Measurements from ENCODE around the gene ARL3.
A peak's percentile ranks its signal among the peaks of the same experiment; 100 is the strongest.

Gene ARL3

DNA sequence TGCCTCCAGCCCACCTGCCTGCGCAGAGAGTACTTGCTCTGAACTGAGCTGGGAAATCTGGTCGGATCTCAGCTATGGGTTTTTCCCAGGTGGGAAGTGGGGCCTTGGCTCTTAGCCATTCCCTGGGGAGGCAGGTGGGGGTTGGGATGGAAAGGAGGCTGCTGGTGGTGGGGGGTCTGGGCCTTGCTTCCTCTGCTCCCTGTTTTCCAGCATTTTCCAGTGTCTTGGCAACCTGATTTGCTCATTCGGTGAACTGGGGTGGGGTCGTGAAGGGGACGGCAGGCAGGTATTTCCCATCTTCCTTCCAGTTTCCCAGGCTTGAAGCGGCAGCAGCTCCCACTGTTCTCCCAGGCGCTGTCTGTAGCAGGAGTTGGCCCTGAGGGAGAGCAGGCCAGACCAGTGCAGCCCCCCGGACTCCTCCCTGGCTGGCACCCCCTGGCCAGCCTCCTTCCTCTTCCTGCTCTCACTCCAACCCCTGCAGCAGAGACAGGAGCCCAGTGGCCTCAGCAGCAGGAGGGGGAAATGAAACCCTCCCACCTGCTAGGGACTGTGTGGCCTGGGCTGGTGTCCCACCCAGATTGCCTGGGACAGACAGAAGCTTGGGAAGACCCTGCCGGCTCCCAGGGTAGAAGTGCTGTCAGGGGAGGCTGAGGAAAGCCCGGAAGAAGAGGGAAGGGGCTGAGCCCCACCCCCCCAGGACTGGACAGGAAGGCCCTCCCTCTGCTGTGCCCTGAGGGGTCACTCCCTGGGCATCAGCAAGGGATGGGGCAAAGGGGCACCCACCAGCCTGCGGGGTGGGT is 63.3 kb downstream of the ARL3 start:
- DNase-seq, result peak in 1 of 2 donors; percentile 61

DNA sequence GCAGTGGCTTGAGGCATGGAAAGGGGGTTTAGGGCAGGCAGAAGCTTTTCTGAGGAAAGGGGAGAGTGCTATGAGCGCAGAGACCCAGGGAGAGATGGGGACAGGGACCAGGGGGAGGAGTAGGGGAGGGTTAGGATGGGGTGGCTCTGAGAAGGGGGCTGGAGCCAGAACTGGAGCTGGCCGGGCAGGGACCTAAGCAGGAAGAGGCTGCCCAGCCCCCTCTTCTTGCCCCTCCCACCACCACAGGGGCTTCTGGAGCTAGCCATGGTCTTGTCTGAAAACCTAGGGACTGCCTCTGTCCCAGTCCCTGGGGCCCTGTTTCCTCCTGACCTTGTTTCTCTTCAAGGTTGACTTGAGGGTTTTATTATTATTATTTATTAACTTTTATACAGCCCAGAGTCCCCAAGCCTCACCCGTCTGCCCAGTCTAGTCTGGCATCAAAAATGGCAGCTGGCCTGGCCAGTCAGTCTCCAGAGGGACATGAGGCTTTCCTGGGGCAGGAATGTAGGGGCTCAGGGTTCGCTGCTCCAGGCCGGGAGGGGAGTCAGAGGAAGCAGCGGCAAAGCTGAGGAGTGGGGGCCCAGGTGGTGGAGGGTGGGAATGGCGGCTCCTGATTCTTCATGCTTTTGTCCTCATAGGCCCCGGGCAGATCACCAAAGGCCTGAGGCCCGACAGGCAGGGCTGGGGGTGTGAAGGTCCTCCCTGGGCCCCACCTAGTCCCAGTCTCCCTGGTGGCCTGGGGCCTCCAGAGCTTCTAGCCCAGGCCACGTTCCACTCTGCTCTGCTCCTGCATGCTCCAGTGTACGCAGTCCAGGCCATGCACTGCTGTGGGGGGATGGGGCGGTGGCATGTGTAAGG is 64.2 kb downstream of the ARL3 start:
- DNase-seq, result no peak

DNA sequence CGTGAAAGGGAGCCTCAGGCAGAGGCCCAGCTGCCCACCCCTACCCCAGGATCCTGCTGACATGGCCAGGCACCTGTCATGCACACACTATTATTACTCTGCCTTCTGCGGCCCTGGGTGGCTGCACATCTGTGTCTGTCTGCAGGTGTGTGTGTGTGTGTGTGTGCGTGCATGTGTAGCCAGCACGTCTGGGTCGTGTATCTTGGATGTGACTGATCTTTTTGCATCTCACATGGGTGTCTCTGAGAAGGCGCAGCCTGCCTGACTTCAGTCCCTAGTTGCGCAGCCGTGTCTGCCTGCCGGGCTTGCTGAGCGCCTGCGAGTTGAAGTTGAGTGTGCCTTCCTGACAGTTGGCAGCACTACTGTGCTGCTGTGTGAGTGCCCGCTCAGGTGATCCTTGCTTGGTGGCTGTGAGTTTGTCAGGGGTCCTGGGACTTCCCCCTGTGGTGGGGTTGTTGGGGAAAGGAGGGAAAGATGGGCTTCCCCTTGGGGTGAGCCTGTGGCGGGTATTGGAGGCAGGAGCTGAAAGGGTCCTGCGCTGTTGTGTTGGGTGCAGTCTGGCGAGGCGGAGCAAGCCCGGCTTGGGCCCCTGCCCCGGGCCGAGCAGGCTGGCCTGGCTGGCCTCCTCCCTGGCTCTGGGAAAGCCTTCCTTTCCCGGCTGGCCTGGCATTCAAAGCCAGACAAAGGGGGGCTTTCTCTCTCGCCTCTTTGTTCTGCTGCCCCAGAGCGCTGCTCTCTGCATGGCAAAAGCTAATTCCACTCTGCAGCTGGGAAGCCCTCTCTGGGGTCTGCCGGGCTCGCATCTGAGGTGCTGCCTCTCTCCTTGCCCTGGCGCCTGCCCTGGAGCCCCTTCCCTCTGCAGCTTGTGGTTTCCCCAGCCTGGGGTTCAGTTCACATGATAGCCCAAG is 65.1 kb downstream of the ARL3 start:
- DNase-seq, result no peak

DNA sequence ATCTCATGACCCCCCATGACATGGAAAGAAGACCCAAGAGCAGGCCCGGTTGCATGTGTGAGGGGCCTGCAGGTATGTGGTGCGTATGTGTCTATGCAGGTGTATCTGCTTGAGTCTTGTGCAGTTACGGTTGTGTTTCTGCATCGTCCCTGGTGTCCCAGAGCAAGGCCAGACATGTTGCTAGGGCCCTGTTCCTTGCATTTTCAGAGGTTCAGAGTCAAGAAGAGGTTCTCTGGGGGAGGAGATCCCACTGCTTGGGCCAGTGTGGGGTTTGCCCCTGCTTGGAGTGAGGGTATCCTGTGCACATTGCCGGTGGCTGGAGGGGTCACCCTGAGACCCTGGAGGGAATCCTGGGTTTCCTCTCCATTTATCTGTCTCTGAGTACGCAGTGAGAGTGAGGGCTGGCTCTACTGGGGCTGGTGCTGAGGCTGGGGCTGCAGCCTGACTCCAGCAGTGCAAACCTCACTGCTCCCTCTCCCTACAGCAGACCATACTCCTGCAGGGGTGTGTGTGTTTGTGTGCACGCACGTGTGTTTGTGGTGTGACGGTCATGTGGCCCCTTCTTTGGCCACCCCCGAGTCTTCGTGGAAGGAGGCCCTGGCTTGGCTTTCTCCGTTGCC is 65.8 kb downstream of the ARL3 start:
- no peak for DNase-seq

DNA sequence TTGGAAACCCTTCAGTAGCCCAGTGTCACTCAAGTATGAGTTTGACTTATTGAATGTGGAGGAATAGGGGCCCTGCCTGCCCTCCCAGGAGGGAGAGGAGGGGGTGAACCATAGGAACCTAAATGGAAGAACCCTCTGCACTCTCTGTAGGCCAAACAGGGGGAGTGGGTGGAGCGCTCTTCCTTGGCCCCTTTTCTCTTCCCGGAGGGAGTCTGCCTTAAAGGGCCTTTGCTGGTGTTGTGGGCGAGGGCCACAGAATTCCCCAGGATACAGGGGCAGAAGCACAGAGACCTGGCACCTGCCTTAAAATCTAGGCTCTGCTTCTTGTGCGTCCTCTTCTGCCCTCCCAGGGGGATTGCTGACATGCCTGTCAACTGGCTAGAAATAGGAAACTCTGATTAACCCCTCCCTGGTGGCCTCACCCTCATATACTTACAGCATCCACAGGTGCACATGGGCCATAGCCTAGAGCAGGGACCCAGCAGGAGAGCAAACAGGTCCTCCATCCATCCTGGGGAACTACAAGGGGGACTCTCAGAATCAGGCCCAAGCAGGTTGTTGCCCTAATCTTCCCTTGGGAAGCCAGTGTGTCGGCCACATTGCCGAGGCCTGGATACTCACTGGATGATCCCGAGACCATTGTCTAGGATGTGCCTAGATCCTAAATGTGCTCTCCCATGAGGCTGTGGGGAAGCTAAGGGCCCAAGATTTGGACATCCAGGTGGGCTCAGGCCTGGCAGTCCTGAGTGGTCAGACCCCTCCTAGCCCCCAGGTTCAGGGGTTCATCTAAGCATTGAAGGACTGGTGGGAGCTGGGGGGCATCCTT is 66.5 kb downstream of the ARL3 start:
- DNase-seq, result no peak

DNA sequence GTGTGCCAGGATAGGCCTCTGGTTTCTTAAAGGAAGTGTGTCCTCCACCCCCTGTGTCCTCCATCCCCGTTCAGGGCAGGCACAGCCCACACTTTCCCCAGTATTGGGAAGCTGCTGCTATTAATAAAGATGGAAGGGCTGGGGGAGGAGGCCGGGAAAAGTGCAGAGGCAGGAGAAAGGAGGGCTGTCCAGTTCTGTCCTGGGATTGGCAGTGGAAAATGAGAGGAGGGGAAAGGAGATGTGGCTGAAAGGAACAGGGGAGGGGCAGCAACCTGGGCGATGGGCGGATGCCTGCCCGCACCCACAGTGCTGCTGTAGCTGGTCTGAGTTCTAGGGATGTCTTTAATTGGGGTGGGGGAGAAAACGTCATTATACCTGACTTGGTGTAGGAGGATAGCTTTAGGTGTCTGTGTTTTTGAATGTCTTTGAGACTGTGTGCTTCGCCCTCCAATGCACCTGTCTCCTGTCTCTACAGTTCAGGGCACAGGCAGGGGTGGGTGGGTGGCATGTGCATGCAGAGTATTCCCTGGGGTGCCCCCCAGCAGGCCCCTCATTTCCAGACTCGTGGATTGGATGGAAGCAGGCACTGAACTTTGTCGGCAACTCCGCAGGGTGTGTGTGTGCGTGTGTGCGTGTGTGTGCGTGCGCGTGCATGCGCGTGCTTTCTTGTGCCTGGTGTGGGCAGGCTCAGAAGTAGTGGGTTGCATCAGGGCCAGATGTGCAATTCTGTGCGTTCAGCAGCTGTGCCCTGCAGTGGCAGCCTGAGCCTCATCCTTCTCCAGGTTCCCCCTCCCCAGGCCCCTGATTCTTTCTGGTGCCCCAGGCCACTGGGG is 67.4 kb downstream of the ARL3 start:
- DNase-seq, result peak; percentile 48 to 50

DNA sequence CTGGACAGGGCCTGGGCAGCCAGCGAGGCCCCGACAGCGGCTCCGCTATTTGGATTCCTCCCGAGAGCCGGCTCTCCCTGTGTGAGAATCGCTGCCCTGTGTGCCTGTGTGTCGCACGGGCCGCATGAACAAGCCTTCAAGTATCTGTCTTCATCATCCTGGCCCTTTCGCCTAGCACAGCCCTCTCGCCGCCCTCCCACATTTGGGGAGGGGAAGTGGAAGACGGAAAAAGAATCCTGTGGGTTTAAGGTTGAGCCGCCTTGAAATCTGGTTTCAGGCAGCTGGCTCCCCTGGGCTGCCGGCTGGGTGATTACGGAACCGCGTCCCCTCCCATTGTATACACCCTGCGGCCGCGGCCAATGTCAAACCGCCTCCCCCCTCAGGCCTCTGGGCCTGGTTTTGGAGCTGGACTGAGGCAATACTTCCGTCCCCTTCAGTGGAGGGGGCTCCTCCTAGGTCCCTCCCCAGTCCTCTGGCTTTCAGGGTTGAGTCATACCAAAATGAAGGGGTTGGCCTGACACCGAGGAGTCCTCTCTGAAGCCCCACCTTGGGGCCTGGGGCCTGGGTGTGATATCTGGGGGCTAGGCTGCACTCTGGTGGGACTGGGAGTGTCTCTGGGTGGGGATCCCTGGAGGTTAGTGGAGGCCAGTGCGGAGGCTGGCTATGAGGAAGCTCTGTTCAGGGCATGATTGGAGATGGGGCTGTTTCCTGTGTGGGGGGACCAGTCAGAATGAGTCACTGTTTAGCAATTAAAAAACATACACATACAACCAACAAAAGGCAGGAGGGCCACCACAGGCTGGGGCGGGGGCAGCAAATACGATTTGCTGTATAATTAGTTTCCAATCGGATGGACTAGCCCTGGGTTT is 68.2 kb downstream of the ARL3 start:
- peak; percentile 91 to 98 for DNase-seq

DNA sequence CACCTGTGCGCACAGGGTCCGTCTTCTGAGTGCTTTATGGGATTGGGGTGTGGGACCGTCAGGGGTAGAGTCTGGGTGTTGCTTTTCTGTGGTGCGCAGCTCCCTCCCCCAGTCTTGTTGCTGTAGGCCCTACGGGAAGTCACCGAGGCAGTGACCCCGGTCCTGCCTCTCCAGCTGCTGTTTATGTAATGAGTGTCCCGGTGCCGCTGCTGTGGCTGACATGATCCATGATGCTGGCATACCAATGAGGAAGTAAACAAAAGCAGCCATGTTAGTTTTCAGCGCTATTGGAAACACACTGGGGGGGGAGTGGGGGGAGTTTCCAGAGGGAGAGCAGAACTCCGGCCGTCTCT is 68.8 kb downstream of the ARL3 start:
- DNase-seq, result peak; percentile 84 to 87

DNA sequence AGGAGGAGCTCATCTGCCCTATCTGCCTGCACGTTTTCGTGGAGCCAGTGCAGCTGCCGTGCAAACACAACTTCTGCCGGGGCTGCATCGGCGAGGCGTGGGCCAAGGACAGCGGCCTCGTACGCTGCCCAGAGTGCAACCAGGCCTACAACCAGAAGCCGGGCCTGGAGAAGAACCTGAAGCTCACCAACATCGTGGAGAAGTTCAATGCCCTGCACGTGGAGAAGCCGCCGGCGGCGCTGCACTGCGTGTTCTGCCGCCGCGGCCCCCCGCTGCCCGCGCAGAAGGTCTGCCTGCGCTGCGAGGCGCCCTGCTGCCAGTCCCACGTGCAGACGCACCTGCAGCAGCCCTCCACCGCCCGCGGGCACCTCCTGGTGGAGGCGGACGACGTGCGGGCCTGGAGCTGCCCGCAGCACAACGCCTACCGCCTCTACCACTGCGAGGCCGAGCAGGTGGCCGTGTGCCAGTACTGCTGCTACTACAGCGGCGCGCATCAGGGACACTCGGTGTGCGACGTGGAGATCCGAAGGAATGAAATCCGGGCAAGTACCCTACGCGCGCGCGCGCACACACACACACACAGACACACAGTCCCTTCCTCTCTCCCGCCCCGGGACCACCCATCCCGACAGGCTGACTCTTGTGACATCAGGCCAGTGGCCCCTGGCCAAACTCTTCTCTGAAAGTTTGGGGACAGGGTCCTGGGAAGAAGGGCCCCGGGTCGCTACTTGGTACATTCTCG is 69.4 kb downstream of the ARL3 start:
- peak in 1 of 2 donors; percentile 44 for DNase-seq

DNA sequence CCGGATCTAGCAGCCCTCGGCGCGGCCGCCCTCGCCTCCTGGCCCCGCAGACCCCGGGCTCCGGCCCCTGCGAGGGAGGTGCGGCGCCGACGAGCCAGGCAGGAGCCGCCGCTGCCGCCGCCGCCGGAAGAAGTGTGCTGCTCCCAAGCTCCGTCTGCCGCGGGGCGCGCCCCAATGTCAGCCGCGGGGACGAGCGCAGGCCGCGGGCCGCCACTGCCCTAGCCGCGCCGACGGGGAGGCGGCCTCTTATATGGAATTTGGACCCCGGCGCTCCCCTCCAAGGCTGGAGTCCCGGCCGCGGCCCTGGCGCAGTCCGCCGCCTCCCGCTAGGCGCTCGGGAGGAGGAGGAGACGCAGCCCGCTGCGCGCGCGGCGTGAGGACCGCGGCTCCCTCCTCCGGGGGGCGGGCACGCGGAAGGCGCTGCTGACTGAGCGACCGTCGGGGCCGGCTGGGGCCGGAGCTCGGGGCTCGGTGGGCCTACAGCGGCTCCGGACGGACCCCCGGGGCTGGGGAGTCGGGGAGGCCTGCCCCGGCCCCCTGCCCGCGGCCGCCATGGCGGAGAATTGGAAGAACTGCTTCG is 70.0 kb downstream of the ARL3 start, which contains the start of gene TRIM8:
Gene TRIM8, plus strand, starts transcription at position 414 of the 580 bp plus-strand sequence. Its CDS starts 139 bp downstream, at position 553.
- DNase-seq, result peak in 1 of 2 donors; percentile 31

DNA sequence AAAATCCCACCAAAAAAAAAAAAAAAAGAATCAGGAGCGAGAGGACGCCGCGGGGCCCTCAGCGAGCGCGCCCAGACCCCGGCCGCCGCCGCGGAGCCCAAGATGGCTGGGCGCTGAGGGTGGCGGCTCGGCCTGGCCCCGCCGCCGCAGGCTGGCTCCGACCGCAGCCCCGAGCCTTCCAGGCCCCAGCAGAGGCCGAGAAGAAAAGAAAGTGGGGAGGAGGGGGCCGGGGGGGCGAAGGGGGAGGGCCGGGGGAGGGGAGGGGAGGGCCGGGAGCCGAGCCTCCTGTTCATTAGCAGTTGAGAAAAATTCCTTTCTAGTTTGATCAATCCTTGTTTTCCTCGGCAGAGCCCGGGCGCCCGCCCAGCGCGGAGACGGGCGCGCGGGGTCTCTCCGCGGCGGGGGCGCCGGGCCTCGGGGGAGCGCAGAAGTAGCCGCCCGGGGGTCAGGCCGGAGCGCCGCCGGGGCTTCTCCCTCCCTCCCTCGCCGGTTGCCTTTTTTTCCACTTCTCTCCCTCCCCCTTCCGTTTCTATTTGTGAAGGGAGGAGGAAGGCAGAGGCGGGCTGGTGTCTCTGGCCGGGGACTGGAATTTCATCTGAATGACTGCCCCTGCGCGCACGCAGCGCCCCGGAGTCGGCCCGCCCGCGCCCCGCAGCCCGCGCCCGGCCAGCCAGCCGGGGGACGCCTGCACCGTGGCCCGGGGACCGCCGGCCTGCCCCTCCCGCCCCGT is 70.7 kb downstream of the ARL3 start:
- DNase-seq, result peak; percentile 78 to 84

DNA sequence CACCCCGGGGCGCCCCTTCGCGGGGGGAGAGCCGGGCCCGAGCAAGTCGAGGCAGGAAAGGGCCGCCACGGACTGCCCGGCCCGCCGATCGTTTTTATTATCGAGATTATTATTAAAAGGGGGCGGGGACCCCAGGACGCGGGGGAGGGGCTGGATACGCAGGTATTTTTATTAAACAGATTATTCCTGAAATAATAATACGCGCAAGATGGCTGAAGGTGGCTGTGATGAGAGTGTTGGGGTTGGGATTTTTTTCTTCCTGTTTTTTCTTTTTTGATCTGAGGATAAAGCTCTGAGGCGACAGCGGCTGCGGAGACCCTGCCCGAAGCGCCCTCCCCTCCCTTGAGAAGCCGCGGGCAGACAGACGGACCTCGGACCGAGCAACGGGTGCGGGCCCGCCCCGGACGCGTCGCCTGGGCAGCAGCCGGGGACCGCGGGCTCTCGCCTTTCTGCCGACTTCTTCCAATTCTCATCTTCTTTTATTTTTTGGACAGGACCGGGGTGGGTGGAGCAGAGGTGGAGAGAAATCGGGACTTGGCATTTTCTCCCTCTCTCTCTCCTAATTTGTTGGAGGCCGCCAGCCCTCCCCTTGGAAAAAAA is 71.4 kb downstream of the ARL3 start:
- DNase-seq, result peak in 1 of 2 donors; percentile 40

DNA sequence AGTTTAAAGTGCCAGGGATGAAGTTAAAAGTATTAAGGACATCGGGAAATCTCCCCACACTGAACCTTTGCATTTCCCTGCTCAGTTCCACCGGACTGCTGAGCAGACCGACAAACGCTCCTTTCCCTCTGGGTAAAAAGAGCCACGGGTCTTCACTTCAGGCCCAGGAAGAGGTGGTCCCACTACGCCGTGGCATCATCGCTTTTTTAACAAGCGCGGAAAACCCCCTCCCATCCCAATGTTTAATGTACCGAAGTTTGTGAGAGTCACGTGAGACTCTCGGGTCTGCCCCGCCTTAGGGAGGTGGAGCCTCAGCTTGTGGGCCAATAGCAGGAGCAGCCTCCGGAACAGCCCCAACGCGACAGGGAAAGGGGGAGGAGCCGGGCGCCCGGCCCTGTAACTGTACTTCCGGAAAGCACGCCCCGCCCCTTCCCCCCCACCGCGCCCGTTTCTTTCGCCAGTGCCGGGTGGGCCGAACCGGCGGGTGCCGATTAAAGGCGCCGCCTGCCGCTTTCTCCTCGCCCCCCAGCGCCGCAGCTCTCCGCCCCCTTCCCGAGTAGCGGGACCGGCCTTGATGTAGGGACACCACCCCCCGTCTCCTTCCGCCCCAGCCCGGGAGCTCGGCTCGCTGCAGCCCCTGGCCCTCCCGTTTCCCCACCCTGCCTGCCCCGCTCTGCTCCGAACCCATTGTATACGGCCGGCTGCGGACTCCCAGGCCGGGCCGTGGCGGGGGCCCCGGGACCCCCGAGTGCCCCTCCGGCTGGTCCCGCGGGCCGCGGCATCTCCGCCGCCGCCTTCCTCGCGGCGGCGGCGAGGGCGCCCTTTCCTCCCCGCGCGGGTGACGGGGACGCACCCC is 72.1 kb downstream of the ARL3 start:
- peak; percentile 95 to 97 for DNase-seq

DNA sequence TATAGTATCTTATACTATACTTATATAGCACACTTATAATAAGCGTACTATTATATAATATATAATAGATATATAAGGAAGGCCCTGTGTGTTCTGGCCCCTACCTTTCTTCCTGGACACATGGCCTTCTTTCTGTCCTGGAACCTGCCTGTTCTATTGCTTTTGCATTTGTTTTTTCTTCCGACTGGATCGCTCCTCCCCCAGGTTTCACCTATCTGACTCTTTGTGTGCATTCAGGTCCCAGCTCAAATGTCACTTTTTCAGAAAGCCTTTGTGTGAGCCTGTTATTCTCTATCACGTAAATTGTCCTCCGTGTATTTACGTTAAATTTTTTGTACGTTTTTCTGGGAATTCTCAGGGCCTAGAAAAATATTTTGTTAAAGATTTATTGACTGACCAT is 72.8 kb downstream of the ARL3 start:
- no peak for DNase-seq

DNA sequence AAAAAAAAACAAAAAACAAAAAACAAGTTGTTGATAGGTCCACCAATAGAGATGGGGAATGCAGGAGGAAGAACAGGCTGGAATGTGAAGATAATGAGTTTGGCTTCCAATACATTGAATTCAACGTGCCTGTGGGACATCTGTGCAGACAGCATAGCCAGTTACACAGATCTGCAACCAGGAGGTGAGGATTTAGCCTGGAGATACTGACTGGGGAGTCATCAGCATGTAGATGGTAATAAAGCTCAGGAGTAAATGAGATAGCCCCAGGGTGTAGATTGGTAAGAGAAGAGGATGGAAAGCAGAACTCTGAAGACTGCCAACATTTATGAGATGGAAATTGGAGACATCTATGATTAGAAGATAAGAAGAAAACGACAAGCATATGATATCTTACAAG is 74.7 kb downstream of the ARL3 start:
- DNase-seq, result no peak

DNA sequence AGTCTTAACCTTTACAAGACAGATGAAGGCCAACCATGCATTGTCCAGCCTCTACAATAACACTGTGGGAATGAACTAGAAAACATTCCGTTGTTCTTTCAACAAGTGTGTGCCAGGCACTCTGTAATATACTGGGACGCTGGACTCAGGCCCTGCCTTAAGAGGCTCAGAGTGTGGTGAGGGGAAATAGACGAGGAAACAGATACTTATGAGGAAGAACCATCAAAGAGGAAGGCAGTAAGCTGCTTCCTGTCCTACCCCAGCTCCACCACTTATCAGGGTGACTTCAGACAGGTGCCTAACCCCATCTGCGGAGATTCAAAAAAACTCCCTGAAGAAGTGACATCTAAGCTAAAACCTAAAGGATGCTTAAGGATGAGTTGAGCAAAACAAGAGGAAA is 78.8 kb downstream of the ARL3 start:
- DNase-seq, result peak; percentile 36 to 40
